Forelimb muscle (tissue), 1 donor: ENCODE measurements around the gene MT1E. TPM values are rescaled to one million over a fixed set of nuclear protein-coding genes. Genes with fewer than 3 reads are reported as not detected.
"Not testable (repeated sequence)": the region's sequence is repeated elsewhere in the genome, so short reads cannot be mapped to it uniquely, and the experiment has no call there.

Experiments
- DNase-seq: peaks from one replicate; pipeline ENCODE4 v3.0.0-alpha.2; 2013; ENCODE audit warnings: low read depth
- polyA plus RNA-seq: library from polyadenylated mRNA; unstranded; fragments of 120-200 nt; gene quantifications from one replicate; pipeline ENCODE4 v1.2.1, GENCODE V29; 2013; ENCODE audit not compliant: insufficient read length

Gene MT1E
- polyA plus RNA-seq, 1 donor = 15.4 TPM

- DNase-seq = no peak
Observed at GRCh38 chr16:56645838-56646237, 20.3 kb downstream of the MT1E start.

DNA sequence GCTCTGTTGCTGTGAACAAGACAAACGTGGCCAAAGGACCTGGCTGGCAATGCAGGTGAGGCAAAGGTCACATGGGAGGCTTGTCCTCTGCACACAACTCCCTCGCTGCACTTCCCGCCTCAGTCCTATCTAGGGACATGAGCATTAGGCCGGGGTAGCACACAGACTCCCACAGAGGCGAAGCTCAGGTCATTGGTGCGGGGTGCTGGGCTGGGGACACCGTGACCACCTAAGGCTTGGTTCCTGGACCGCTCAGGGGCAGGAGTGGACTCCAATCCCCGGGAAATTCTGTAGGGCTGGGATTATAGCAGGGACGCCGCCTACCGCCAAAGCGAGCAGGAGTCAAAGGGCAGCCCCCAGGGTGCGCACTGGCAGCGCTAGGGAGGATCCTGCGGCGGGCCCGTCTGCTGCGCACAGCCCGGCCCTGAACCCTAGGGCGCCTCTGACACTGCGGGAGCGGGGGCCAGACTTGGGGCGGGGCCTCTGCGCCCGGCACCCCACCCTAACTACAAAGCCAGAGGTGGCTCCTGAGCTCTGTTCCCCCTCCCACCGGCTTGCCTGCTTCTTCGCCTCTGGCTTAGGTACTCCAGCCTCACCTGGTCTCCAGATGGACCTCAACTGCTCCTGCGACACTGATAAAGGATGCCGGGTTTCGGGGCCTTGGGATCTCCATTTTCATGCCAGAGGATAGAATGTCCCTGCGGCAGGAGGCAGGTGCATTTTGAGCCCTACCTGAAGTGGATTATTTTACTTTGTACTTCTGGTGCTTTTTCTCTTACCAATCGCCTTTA lies 22.3 kb downstream of the MT1E start:
- DNase-seq = no peak

GRCh38 chr16:56649271-56649670 lies 23.7 kb downstream of the MT1E start:
- DNase-seq = no peak

GRCh38 chr16:56649820-56650219 lies 24.2 kb downstream of the MT1E start:
- no peak for DNase-seq

- DNase-seq = no peak
Observed at GRCh38 chr16:56651586-56651985, 26.0 kb downstream of the MT1E start, which contains the start of gene MT1B. TSS of gene MT1B (plus strand) at chr16:56651886. CDS start at chr16:56651954, 68 bp downstream.

GRCh38 chr16:56652600-56652999 lies 27.0 kb downstream of the MT1E start:
- no peak for DNase-seq

GRCh38 chr16:56653218-56653617 lies 27.6 kb downstream of the MT1E start:
- DNase-seq = no peak

DNA sequence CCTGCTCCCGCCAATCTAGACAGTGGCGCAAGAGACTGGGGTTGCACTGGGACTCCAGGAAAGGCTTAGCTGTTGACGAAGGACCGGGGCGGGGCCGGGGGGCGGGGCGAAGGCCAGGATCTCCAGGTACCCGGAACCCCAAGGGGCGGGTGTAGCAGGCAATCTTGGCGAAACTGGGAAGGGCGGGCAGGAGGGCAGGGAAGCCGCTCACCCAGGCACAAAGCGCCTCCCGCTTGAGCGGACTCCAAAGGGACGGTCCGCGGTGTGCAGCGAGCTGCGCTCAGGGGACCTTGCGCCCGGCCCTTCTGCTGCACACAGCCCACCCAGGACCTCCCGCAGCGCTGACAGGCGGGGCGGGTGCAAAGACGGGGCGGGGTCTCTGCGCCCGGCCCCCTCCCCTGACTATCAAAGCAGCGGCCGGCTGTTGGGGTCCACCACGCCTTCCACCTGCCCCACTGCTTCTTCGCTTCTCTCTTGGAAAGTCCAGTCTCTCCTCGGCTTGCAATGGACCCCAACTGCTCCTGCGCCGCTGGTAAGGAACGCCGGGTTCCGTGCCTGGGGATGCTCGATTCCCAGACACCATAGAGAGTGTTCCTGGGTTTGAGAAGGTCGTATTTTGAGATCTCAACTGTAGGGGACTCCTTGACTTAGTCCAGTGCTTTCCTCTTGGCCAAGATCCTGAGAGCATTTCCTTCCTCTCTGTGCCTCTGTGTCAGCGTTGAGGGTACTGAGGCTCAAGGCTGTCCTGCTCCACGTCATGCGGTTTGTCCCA lies 32.2 kb downstream of the MT1E start, which contains the start of gene MT1F:
Gene MT1F, plus strand, starts transcription at position 405 of the 772 bp plus-strand sequence. Its CDS starts 100 bp downstream, at position 505.
- DNase-seq = no peak

DNA sequence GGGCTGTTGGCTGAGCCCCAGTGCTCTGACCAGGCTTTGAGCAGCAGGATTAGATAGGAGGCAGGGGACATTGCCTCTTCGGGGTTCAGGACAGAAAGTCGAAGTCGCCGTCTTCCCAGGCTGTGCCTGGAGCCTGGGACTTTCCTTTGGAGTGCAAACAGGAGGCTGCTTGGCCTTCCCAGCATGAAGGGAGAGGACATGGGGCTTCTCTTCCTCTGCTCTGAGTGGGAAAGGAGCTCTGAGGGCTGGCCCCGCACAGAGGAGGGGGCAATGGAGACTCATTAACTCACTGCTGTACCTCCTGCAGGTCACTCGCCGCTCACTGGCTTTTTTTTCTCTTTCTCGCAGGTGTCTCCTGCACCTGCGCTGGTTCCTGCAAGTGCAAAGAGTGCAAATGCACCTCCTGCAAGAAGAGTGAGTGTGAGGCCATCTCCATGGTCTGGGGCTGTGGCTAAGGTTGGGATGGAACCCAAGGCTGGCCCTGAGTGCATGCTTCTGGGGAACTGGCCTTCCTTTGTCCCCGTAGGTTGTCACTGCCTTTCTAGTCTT lies 32.8 kb downstream of the MT1E start:
- no peak for DNase-seq

DNA sequence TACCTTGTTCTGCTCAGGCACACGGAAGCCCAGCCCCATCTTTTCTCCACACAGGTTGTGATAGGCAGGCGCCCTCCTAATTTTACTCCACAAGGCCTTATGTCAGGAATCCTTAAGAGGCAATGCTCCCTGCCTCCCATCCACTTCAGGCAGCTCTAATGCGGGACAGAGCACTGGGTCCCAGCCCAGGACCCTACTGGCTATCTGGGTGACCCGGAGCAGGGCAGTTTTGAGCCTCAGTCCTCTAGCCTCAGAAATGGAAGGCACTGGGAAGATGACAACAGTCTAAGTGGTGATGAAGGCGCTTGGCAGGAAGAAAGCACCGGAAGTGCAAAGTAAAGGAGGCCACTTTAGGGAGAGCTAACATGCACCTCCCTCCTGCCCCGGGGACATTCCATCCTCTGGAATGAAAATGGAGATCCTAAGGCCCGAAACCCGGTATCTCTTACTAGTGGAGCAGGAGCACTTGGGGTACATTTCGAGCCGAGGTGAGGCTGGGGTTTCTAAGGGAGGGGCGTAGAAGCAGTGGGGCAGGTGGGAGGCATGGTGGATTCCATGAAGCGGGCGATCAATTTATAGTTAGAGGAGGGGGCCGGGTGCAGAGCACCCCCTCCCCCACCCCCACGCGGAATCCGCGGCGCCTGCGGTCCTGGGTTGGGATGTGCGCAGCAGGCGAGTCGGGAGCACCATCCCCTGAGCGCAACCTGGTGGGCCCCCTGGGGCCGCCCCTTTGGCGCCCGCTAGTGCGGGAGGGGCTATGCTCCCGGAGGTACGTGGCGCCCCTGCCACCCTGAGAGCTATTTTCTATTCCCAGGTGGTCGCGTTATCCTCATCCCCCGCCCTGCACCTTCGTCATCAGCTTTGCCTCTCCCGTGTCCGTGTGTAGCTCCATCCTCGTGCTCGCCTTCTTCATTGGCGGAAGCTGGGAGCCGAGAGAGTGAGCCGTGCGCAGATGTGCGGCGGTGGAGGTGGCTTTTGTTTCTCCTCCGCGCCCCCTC lies 37.1 kb downstream of the MT1E start:
- DNase-seq = no peak

- DNase-seq = no peak
Observed at GRCh38 chr16:56664506-56664905, 38.9 kb downstream of the MT1E start.

DNA sequence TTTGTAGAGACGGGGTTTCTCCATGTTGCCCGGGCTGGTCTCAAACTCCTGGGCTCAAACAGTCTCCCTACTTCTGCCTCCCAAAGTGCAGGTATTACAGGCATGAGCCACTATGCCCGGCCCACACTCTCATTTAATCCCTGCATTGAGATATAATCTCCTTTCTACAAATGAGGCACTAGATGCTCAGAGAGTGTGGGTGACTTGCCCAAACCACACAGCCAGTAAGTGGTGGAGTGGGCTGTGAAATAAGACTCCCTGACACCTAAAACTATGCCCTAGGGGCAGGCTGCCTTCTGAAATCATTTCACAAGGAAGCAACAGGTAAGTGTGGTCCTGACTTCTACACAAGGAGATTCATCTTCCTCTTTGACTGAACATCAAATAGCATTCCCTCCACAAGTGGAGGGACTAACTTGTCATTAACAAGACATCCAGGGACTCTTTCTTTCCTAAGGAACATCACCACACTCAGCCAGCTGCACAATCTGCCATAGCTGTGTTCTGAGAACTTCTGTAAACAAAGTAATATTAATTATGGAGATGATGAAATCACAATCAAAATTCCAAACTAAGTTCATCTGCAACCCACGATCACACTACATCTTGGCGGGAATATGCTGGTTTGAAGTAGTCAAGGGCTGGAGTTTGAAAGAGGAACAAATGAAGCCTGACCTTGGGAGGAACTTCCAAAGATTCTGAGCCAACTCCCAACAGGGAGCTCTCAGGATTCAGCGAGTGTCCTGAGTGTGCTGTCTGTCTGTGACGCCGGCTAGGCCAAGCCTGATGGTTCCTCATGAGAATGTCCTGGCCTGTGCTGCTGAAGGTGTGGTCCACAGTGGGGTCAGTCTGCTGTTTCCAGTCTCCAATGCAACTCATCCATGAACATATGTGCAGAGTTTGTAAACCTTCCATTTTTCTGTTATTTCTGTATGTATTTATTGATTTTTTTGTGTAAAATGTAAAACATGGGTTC lies 40.0 kb downstream of the MT1E start:
- not testable (repeated sequence) for DNase-seq

DNA sequence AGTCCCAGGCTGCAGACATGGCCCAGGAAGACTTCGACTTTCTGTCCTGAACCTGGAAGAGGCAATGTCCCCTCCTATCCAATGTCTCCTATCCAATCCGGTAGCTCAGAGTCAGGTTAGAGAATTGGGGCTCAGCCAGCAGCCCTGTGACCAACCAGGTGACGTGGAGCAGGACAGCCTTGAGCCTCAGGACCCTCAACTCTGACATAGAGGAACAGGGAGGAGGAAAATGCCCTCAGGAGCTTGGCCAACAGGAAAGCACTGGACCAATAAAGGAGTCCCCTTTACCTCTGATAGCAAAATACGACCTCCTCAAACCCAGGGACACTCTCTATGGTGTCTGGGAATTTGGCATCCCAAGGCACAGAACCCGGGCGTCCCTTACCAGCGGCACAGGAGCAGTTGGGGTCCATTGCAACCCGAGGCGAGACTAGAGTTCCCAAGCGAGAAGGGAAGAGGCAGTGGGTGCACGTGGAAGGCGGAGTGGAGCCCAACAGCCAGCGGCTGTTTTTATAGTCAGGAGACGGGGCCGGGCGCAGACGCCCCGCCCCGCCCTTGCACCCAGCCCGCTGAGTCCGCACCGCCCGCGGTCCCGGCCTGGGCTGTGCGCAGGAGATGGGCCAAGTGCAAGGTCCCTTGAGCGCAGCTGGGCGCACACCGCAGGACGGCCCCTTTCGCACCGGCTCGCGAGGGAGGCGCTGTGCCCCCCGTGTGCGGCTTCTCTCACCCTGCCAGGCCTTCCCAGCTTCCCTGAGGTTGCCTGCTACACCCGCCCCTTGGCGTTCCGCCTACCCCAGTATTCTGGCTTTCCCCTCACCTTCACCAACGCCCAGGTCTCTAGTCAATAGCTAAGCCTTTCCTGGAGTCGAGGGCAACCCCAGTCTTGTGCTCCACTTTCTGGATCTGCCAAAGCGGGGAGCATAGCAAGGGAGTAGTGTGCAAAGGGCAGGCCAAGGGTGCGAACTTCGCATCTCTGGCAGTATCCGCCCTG lies 42.3 kb downstream of the MT1E start, which contains the start of gene MT1G:
Gene MT1G, minus strand, starts transcription at position 485 of the 991 bp plus-strand sequence. Its CDS starts 72 bp downstream, at position 413.
- DNase-seq = no peak

DNA sequence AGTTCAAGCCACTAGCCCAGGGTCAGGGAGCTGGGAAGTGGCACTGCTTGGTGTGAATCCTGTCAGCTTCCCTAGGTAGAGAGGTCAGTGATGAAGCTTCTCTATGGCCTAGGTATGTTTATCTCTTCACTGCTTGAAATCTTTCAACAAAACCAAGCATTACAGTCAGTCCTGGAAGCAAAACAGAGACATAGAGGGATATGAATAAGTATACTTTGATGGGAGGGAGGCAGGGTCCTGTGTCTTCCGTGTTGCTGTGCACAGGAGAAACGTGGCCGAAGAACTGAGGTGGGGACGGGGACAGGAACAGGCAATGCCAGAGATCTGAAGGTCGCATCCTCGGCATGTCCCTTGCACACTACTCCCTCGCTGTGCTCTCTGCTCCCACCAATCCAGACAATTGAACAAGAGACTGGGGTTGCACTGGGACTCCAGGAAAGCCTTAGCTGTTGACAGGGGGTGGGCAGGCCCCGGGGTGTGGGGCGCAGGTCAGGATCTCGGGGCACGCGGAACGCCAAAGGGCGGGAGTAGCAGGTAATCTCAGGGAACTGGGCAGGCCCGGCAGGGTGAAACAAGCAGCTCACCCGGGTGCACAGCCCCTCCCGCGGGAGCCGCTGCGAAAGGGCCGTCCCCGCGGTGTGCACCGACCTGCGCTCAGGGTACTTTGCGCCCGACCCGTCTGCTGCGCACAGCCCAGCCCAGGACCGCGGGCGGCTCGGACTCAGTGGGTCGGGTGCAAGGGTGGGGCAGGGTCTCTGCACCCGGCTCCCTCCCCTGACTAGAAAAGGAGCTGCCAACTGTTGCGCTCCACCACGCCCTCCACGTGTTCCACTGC lies 43.6 kb downstream of the MT1E start, which contains the start of gene MT1H:
Gene MT1H, plus strand, starts transcription at position 810 of the 835 bp plus-strand sequence. CDS start 71 bp downstream, outside the sequence.
- no peak for DNase-seq

- no peak for DNase-seq
Observed at GRCh38 chr16:56669840-56670619, 44.4 kb downstream of the MT1E start.

- no peak for DNase-seq
Observed at GRCh38 chr16:56670620-56670934, 45.0 kb downstream of the MT1E start.

- not testable (repeated sequence) for DNase-seq
Observed at GRCh38 chr16:56671691-56672090, 46.1 kb downstream of the MT1E start.
